Measurements from ENCODE around the gene SDS. TPM values are rescaled to one million over a fixed set of nuclear protein-coding genes. Genes with fewer than 3 reads are reported as not detected.
A peak's percentile ranks its signal among the peaks of the same experiment; 100 is the strongest.

The SDS gene
- total and polyA plus RNA-seq, 2 donors (not counting 3 experiments of a cell fraction or from before 2014, with no cell fraction given) = not detected

- no peaks in the 10 kb centered on the region for H3K4me1 ChIP-seq (ENCODE audit: control insufficient read depth, extremely low read depth, insufficient read depth, low read length)
- no peak overlapping the region for H2AFZ ChIP-seq (ENCODE audit: low read depth, low read length)
- H3K79me2 ChIP-seq (ENCODE audit: control insufficient read depth, insufficient read depth, low read length) = peaks cover 2% of the 10 kb centered on the region
- H3K4me2 ChIP-seq (ENCODE audit: insufficient read depth, low read length) = no peak overlapping the region
- no peak for FAIRE-seq
- H3K36me3 ChIP-seq (ENCODE audit: control insufficient read depth in 2 of 2, extremely low read depth in 1 of 2, insufficient read depth in 2 of 2, low read length in 2 of 2) = no peaks in the 10 kb centered on the region
- no peak for TF ChIP-seq POLR2A (IDR thresholded peaks at IDR 0.05; ENCODE audit: low read depth, low read length)
- TF ChIP-seq MYC (IDR thresholded peaks at IDR 0.05; ENCODE audit: low read depth, low read length) = no peak
- H3K9ac ChIP-seq (replicated peaks; ENCODE audit: extremely low read depth, insufficient read depth, low read length) = no peak overlapping the region
- dilution Hi-C loops (cut with MboI; ENCODE audit: extremely low pct_ligation_motif_present, low sequenced_read_pairs) (no loop called here), intact Hi-C loops (cut with micrococcal nuclease) (no loop called here)
- no peaks in the 10 kb centered on the region for H3K9me3 ChIP-seq (replicated peaks; ENCODE audit: control insufficient read depth, insufficient read depth, low read length)
- DNase-seq (ENCODE audit: low read depth, low spot score) = no peak
- CTCF ChIA-PET = interaction anchor here (1.0 to 1.5 kb wide), 2 partner anchors 61 kb away, joined by 4 read pairs; no protein-coding TSS in a partner anchor
- no peak overlapping the region for H3K4me3 ChIP-seq (replicated peaks in 1 of 3; ENCODE audit: insufficient read depth in 1 of 3, low read depth in 1 of 3, low read length in 3 of 3)
- POLR2A ChIA-PET = no interaction called here
- H3K27ac ChIP-seq (ENCODE audit: insufficient read depth, low read depth, low read length) = no peak overlapping the region
- H3K9me1 ChIP-seq (replicated peaks; ENCODE audit: control insufficient read depth, extremely low read depth, insufficient read depth, low read length) = no peaks in the 10 kb centered on the region
- no TSS peak for BruUV-seq (replicated peaks)
- no peaks in the 10 kb centered on the region for H4K20me1 ChIP-seq (replicated peaks; ENCODE audit: control insufficient read depth, extremely low read depth, insufficient read depth, low read length)
- H3K27me3 ChIP-seq (ENCODE audit: control insufficient read depth in 2 of 2, insufficient read depth in 2 of 2, low read length in 2 of 2) = no peaks in the 10 kb centered on the region
Observed at GRCh38 chr12:113364698-113365097, 39.0 kb downstream of the SDS start.

- POLR2A ChIA-PET = no interaction called here
- intact Hi-C loops (cut with micrococcal nuclease) = no loop called here
Observed at GRCh38 chr12:113361574-113362370, 41.9 kb downstream of the SDS start.

More at GRCh38 chr12:113361574-113362370, 41.9 kb downstream of the SDS start:
- H4K20me1 ChIP-seq (replicated peaks; ENCODE audit: control insufficient read depth, extremely low read depth, insufficient read depth, low read length) = no peaks in the 10 kb centered on the region
- TF ChIP-seq GATA2 (IDR thresholded peaks at IDR 0.05; ENCODE audit: insufficient read depth, insufficient read length, low read depth, low read length) (no peak), POLR2A (IDR thresholded peaks at IDR 0.05; ENCODE audit: low read depth, low read length) (no peak), EZH2 (IDR thresholded peaks at IDR 0.05; ENCODE audit: borderline replicate concordance, low read depth, low read length, severe bottlenecking) (no peak), JUN (IDR thresholded peaks at IDR 0.05; ENCODE audit: borderline replicate concordance, insufficient read depth, insufficient read length, low read depth) (no peak), MAX (IDR thresholded peaks at IDR 0.05; ENCODE audit: insufficient read depth, insufficient read length) (no peak), CTCF (IDR thresholded peaks at IDR 0.05; ENCODE audit: extremely low read depth in 1 of 2, insufficient read depth in 1 of 2, low read depth in 1 of 2, low read length in 2 of 2) (no peak), POLR2AphosphoS5 (IDR thresholded peaks at IDR 0.05; ENCODE audit: insufficient read depth, low read depth, low read length) (no peak), FOS (IDR thresholded peaks at IDR 0.05; ENCODE audit: borderline replicate concordance, insufficient read depth, low read length) (no peak), MYC (IDR thresholded peaks at IDR 0.05; ENCODE audit: low read depth, low read length) (no peak)
- H3K4me2 ChIP-seq (ENCODE audit: insufficient read depth, low read length) = no peak overlapping the region
- no peaks in the 10 kb centered on the region for H3K27me3 ChIP-seq (ENCODE audit: control insufficient read depth in 2 of 2, insufficient read depth in 2 of 2, low read length in 2 of 2)
- BruUV-seq (replicated peaks) = no TSS peak
- no peaks in the 10 kb centered on the region for H3K9me3 ChIP-seq (replicated peaks; ENCODE audit: control insufficient read depth, insufficient read depth, low read length)
- FAIRE-seq = peak; percentile 12
- H3K36me3 ChIP-seq (ENCODE audit: control insufficient read depth in 2 of 2, extremely low read depth in 1 of 2, insufficient read depth in 2 of 2, low read length in 2 of 2) = no peaks in the 10 kb centered on the region
- H3K79me2 ChIP-seq (ENCODE audit: control insufficient read depth, insufficient read depth, low read length) = peaks cover 9% of the 10 kb centered on the region
- no peak overlapping the region for H2AFZ ChIP-seq (ENCODE audit: low read depth, low read length)
- peaks cover 6% of the 10 kb centered on the region for H3K4me1 ChIP-seq (ENCODE audit: control insufficient read depth, extremely low read depth, insufficient read depth, low read length)
- H3K9ac ChIP-seq (replicated peaks; ENCODE audit: extremely low read depth, insufficient read depth, low read length) = no peak overlapping the region
- DNase-seq (ENCODE audit: low read depth, low spot score) = no peak
- no peak overlapping the region for H3K27ac ChIP-seq (ENCODE audit: insufficient read depth, low read depth, low read length)
- dilution Hi-C loops (cut with MboI; ENCODE audit: extremely low pct_ligation_motif_present, low sequenced_read_pairs) = no loop called here
- no peaks in the 10 kb centered on the region for H3K9me1 ChIP-seq (replicated peaks; ENCODE audit: control insufficient read depth, extremely low read depth, insufficient read depth, low read length)
- no peak overlapping the region for H3K4me3 ChIP-seq (replicated peaks in 1 of 3; ENCODE audit: insufficient read depth in 1 of 3, low read depth in 1 of 3, low read length in 3 of 3)
- CTCF ChIA-PET = interaction anchor here (1.0 to 1.9 kb wide), 3 partner anchors 21 to 100 kb away, joined by 3 to 6 read pairs (median 5); no protein-coding TSS in a partner anchor
